NCI-H2227 (cell line): ENCODE measurements around the gene PDP2.
"Not testable (repeated sequence)": the region's sequence is repeated elsewhere in the genome, so short reads cannot be mapped to it uniquely, and the experiment has no call there.

Experiments used
- DNase-seq: peaks from one replicate; lab custom pipeline; 2025; ENCODE audit not compliant: unreplicated experiment; lab: John Stamatoyannopoulos, UW

The PDP2 gene

DNA sequence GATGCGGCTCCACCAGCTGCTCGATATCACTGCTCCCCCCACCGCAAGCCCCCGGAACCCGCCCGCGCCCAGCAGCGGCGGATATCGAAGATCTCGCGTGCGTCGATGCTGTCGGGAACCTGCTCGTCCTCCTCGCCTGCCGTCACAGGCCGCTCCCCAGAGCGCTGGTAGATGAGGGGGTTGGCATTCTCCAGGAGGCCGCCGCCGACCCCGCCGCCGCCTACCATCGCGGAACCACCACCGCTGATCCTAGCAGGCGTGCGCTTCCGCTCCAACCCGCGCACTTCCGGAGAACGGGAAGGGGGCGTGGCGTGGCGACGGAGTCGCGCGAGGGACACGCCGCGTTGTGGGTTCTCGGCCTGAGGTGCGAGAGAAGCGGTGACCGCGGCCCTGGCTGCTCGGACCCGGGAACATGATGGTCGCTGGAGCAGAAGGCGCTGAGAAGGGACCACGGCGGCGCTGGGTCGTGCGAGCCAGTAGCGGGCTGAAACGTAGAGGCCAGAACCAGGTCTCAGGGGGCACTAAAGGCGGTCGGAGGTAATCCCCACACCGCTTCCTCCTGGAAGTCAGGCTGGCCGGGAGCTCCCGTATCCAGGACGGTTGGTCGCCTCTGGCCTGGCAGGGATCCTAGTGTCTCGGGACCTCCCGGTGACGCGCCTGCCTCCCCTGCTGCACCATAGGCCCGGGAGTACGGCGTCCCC, 54.0 kb downstream of the PDP2 start, which contains the start of gene CIAO2B:
Gene CIAO2B, minus strand, starts transcription at position 265 of the 701 bp plus-strand sequence. Its CDS starts 38 bp downstream, at position 227.
- DNase-seq = peak; percentile 88

DNA sequence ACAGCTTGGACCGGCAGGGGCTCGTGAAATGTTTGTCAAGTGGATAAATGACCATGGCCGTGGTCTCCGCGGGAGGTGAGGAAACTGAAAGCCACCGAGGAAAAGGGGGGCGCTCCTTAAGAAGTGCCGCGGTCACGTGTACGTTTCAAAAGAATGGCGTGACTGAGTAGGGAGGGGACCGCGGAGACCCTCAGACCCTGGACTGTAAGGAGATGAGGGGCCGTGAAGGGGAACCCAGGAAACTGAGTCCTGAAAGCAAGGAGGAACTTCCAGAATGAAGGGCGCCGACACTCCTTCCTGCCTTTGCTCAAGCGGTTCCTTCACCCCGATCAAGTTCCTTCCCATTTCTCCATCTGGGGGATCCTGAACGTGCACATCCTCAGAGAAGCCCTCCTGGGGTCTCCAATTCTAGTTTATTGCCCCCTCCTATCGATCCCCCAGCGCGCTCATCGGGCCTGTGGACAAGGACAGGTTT, 54.6 kb downstream of the PDP2 start:
- not testable (repeated sequence) for DNase-seq

DNA sequence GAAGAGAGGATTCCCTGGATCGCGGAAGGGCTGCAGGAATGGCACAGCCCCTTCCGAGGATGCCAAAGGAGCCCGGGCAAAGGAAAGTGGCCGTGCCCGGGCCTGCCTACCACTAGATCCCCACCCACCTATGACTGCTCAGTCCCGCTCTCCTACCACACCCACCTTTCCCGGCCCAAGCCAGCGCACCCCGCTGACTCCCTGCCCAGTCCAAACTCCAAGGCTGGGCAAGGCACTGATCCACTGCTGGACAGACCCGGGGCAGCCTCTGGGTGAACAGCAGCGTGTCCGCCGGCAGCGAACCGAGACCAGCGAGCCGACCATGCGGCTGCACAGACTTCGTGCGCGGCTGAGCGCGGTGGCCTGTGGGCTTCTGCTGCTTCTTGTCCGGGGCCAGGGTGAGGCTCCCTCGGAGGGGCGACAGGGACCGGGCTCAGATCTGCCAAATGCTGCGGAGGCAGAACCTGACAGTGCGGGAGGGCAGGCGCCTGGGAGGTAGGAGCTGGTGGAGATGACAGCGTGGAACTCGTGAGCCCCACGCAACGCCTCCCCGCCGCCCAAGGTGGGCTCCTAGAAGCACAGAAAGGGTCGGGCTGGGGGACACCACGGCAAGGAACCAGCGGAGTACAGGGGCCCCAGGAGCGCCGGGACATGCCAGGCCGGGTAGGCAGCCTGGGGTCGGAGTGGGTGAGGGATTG, 55.1 kb downstream of the PDP2 start, which contains the start of gene CES2:
Gene CES2, plus strand, starts transcription at position 203 of the 698 bp plus-strand sequence. Its CDS starts 120 bp downstream, at position 323.
- DNase-seq = peak; percentile 3

DNA sequence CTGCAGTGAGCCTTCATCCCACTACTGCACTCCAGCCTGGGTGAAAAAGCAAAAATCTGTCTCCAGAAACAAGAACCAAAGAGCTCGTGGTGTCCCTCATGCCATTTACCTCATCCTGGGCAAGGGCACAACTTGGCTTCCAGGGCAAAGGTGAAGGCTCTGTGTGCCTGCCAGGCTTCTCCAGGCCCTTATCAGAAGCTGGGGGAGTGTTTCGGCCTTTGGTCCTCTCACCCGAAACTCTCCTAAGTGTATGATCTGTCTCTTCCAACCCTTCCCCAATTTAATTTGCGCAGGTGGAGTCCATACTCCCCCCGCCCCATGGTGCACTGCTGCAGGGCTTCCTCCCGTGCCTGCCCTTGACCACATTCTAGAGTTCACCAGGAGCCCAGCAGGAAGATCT, 56.1 kb downstream of the PDP2 start:
- DNase-seq = no peak

DNA sequence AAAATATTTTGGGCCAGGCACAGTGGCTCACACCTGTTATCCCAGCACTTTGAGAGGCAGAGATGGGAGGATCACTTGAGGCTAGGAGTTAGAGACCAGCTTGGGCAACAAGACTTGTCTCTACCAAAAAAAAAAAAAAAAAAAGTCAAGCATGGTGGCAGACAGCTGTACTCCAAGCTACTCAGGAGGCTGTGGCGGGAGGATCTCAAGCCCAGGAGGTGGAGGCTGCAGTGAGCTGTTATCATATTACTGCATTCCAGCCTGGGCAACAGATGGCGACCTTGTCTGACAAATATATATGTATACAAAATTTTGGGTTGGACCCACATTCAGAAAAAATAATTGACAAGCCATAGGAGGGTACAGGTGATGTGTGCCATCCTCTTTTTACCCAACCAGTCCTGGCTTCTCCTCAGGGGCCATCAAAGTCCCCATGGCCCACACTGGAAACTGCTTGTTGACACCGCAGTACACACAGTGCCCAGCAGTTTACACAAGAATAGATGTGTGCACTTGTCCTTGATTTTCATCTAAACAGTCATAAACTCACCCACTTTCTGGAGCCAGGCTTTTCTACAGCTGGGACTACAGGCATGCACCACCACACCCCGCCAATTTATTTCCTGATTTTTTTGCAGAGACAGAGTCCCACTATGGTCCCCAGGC, 56.7 kb downstream of the PDP2 start:
- DNase-seq = no peak

DNA sequence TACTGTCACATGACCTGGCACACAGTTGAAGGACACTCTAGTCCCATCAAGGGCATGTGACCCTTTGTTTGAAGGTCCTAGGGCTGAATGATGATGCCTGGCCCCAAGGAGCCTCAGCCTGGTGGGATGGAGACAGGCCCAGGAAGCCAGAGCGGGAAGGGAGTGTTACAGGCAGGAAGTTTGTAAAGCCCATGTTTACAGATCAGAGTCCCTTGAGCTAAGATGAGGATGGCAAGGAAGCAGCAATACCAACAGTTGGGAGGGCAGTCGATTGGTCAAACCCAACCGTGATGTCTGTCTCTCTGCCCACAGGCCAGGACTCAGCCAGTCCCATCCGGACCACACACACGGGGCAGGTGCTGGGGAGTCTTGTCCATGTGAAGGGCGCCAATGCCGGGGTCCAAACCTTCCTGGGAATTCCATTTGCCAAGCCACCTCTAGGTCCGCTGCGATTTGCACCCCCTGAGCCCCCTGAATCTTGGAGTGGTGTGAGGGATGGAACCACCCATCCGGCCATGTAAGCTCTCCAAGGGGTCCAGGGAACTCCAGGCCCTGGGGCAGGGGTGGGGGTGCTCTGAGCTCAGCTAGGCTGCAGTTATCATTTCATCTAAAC, 57.5 kb downstream of the PDP2 start:
- DNase-seq = no peak

DNA sequence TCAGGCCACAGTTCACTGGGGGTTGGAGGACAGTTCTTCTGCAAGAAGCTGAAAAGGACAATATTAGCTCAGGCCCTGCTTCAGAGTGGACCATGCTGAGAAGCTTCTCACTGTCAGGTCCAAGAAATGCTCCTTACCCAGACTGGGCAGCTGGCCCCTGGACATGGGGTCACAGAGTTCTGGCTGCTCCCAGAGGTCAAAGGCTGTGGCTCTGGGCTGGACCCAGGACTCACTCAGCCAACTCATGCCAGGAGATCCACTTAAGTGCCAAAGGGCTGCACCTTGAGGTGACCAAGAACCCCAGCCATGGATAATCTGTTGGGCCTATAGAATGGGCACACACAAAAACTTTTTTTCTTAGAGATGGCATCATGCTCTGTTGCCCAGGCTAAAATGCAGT, 59.1 kb downstream of the PDP2 start:
- DNase-seq = no peak

DNA sequence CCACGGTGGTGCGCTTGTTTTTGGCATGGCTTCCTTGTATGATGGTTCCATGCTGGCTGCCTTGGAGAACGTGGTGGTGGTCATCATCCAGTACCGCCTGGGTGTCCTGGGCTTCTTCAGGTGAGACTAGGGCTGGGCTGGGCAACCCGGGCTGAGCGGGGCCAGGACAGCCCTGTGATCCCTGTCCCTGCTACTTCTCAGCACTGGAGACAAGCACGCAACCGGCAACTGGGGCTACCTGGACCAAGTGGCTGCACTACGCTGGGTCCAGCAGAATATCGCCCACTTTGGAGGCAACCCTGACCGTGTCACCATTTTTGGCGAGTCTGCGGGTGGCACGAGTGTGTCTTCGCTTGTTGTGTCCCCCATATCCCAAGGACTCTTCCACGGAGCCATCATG, 59.9 kb downstream of the PDP2 start:
- DNase-seq = no peak
